ENCODE results near the gene GABRG3.
A peak's percentile ranks its signal among the peaks of the same experiment; 100 is the strongest.
"Not testable (repeated sequence)": the region's sequence is repeated elsewhere in the genome, so short reads cannot be mapped to it uniquely, and the experiment has no call there.

The GABRG3 gene

DNA sequence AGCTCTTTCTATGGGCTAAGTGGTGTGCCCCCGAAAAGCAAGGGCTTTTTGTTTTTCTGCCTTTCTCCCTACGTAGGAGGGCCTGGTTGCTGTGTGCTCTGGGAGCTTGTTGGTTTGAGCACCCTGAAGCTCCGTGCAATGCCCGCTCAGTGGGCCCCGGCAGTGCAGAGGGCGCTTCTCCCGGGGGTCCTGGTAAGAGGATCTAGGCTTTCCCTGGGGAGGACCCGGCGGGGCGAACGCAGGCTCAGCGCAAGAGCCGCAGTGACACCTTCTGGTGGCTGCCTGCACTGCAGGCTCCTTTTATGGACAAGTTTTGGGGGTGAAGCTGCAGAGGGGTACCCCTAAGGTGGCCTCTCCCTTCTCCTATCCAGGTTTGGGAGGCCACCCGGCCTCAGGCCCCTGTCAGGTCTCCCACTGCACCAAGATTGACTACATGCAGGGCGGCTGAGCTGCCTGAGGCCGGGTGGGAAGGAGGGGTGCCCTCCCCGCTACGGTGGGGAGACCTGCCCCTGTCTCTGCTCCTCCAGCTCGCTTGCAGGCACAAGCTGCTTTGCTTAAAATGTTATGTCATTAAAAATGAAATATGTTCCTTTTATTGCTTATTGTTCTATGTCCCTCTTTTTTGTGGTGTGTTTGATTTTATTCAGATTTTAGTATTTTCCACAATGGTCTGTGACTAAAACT lies 387.9 kb downstream of the GABRG3 start:
- H3K4me3 ChIP-seq (ENCODE audit: low read depth, low read length), result no peak overlapping the region
- DNase-seq (ENCODE audit: low read depth), result no peak

GRCh38 chr15:27359586-27359985 lies 388.6 kb downstream of the GABRG3 start:
- TF ChIP-seq, protein P1, sequence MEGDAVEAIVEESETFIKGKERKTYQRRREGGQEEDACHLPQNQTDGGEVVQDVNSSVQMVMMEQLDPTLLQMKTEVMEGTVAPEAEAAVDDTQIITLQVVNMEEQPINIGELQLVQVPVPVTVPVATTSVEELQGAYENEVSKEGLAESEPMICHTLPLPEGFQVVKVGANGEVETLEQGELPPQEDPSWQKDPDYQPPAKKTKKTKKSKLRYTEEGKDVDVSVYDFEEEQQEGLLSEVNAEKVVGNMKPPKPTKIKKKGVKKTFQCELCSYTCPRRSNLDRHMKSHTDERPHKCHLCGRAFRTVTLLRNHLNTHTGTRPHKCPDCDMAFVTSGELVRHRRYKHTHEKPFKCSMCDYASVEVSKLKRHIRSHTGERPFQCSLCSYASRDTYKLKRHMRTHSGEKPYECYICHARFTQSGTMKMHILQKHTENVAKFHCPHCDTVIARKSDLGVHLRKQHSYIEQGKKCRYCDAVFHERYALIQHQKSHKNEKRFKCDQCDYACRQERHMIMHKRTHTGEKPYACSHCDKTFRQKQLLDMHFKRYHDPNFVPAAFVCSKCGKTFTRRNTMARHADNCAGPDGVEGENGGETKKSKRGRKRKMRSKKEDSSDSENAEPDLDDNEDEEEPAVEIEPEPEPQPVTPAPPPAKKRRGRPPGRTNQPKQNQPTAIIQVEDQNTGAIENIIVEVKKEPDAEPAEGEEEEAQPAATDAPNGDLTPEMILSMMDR (IDR thresholded peaks at IDR 0.05; ENCODE audit: insufficient read depth, low read depth, low read length, missing control alignments), result no peak
- no peak for DNase-seq (ENCODE audit: low read depth)
- no peak overlapping the region for H3K4me3 ChIP-seq (ENCODE audit: low read depth, low read length)

More for the DNA sequence above, 387.9 kb downstream of the GABRG3 start:
- TF ChIP-seq, protein P1 (IDR thresholded peaks at IDR 0.05; ENCODE audit: insufficient read depth, low read depth, low read length, missing control alignments), result peak; percentile 33

GRCh38 chr15:27360316-27360715 lies 389.3 kb downstream of the GABRG3 start:
- DNase-seq (ENCODE audit: low read depth), result no peak
- TF ChIP-seq, protein P1 (IDR thresholded peaks at IDR 0.05; ENCODE audit: insufficient read depth, low read depth, low read length, missing control alignments), result no peak
- H3K4me3 ChIP-seq (ENCODE audit: low read depth, low read length), result no peak overlapping the region

GRCh38 chr15:27361438-27361837 lies 390.5 kb downstream of the GABRG3 start:
- DNase-seq (ENCODE audit: low read depth), result no peak
- TF ChIP-seq, protein P1 (IDR thresholded peaks at IDR 0.05; ENCODE audit: insufficient read depth, low read depth, low read length, missing control alignments), result no peak
- H3K4me3 ChIP-seq (ENCODE audit: low read depth, low read length), result no peak overlapping the region

DNA sequence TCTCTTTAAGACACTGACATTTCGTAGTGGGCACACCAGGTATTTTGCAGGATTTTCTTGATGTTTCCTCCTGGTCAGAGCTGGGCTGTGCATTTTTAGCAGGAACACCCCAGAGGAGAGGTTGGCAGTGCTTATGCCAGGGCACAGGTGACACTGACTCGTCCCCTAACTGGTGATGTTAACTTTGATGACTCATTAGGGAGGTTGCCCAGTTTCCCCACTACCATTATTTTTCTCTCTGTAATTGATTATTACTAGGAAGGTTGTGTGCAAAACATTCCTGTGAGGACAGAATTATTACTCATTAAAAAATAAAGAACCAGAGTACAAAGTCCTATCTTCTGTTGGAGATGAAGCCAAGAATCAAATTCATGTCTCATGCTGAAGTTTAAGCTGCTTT lies 394.5 kb downstream of the GABRG3 start:
- no peak for DNase-seq (ENCODE audit: low read depth)
- TF ChIP-seq, protein P1 (IDR thresholded peaks at IDR 0.05; ENCODE audit: insufficient read depth, low read depth, low read length, missing control alignments), result no peak
- H3K4me3 ChIP-seq (ENCODE audit: low read depth, low read length), result no peak overlapping the region

DNA sequence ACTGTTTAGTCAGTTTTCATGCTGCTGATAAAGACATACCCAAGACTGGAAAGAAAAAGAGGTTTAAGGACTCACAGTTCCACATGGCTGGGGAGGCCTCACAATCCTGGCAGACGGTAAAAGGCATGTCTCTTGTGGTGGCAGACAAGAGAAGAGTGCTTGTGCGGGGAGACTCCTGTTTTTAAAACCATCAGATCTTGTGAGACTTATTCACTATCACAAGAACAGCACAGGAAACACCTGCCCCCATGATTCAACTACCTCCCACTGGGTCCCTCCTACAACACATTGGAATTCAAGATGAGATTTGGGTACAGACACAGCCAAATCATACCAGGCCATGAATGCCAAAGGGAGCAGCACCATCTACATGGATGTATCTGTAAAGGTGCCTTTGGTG lies 406.4 kb downstream of the GABRG3 start:
- not testable (repeated sequence) for DNase-seq (ENCODE audit: low read depth); H3K4me3 ChIP-seq (ENCODE audit: low read depth, low read length)

DNA sequence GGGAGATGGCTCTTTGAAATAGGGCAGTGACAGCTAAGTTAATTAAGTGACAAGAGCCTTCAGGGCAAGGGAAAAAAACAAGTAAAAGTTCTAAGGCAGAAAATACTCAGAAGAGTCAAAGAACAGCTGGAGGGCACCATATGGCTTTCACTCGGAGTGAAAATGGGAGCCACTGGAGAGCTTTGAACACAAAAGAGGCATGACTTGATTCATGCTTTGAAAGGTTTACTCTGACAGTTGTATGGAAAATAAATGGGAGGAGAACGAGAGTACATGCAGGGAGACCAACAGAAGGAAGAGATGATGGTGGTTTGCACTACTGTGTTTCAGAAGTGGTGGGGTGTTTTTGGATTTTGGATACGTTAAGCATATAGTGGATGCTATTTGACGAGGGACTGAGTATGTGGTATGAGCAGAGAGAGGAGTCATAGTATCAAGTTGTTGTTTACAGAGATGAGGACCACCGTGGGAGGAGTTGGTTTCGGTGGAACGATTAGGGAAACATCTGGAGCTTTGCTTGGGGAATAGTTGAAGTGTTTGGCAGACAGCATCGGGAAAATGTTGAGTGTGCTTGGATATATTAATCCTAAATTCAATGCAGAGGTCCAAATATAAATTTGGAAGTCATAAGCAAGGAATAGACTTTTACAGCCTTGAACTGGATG lies 411.5 kb downstream of the GABRG3 start:
- H3K4me3 ChIP-seq (ENCODE audit: low read depth, low read length), result no peak overlapping the region
- DNase-seq (ENCODE audit: low read depth), result no peak
- TF ChIP-seq, protein P1 (IDR thresholded peaks at IDR 0.05; ENCODE audit: insufficient read depth, low read depth, low read length, missing control alignments), result no peak

Measured in GM12865 (cell line).